ENCODE results near the gene GSX1. TPM values are rescaled to one million over a fixed set of nuclear protein-coding genes. Genes with fewer than 3 reads are reported as not detected.

Gene GSX1
- total RNA-seq, 2 experiments from 2014 or later = not detected

DNA sequence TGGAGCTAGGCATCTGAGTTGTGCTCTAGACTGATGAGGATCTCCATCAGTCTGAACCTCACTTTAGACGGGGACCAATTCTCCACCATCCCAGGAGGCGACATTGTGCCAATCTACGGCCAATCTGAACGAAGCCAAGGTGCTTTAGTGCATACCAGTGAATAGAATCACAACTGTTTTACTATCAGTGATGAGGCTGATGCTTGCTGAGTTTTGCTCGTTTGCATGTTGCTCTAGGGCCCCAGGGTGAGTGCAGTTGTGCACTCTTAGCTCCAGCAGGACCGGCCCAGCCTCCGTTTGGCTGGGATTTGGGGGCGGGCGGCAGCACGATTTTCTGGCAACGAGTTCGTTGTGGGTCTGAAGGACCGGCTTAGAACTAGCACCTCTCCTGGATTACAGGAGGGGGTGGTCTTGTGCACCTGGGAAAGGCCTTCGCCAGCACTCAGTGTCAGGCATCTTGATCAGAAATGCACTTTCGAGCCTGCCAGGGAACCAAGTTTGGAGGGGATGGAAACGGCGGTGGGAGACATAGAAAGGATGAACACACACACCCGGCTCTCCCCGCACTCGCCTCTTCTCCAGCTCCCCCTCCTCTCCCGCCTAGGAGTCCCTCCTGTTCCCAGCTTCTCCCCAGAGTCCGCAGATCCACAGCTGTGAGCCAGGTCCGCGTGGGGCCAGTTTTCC, 4.4 kb downstream of the GSX1 start:
- peaks cover 79% of the 10 kb centered on the region for H3K27me3 Mint-ChIP-seq
- H3K4me3 Mint-ChIP-seq = no peak overlapping the region
- H3K27ac Mint-ChIP-seq = no peak overlapping the region
- no peaks in the 10 kb centered on the region for H3K9me3 Mint-ChIP-seq
- TF ChIP-seq, protein P1, sequence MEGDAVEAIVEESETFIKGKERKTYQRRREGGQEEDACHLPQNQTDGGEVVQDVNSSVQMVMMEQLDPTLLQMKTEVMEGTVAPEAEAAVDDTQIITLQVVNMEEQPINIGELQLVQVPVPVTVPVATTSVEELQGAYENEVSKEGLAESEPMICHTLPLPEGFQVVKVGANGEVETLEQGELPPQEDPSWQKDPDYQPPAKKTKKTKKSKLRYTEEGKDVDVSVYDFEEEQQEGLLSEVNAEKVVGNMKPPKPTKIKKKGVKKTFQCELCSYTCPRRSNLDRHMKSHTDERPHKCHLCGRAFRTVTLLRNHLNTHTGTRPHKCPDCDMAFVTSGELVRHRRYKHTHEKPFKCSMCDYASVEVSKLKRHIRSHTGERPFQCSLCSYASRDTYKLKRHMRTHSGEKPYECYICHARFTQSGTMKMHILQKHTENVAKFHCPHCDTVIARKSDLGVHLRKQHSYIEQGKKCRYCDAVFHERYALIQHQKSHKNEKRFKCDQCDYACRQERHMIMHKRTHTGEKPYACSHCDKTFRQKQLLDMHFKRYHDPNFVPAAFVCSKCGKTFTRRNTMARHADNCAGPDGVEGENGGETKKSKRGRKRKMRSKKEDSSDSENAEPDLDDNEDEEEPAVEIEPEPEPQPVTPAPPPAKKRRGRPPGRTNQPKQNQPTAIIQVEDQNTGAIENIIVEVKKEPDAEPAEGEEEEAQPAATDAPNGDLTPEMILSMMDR (IDR thresholded peaks at IDR 0.05) = no peak
- ChIA-PET POLR2A (interaction anchor here (0.6 kb wide), 1 partner anchor 307 kb away, joined by 3 read pairs; no protein-coding TSS in a partner anchor), CTCF (interaction anchor here (1.6 to 3.7 kb wide), 2 partner anchors 29 to 434 kb away, joined by 5 to 25 read pairs; no protein-coding TSS in a partner anchor)
- no peaks in the 10 kb centered on the region for H3K36me3 Mint-ChIP-seq (ENCODE audit: low read depth)
- intact Hi-C loops (cut with micrococcal nuclease) = loop anchor here (5.0 to 10.0 kb wide), 2 partner anchors 128 to 171 kb away; partner anchors contain the start of gene CDX2
- H3K4me1 Mint-ChIP-seq (ENCODE audit: low read depth) = peaks cover 13% of the 10 kb centered on the region
- ATAC-seq (no peak), DNase-seq (no peak)

DNA sequence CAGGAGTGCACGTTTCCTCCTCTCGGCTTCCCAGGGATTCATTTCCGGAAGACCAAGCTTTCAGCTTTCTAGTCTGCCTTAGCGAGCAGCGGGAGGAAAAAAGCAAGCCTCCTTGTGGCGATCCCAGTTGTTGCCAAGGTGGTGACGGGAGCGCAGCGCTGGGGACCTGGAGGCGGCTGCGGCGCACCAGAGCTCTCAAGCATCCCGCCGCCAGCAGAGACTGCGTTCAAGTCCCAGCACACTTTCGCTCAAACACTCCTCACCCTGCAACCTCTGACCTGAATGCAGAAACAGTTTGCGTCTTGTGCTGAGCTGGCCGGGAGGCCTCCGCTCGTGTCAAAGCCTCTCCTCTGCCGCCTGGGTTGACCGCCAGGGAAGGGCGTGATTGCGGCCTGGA, 4.9 kb downstream of the GSX1 start:
- Mint-ChIP-seq H3K4me1 (ENCODE audit: low read depth) (peaks cover 7% of the 10 kb centered on the region), H3K36me3 (ENCODE audit: low read depth) (no peaks in the 10 kb centered on the region), H3K27ac (no peak overlapping the region), H3K4me3 (no peak overlapping the region), H3K27me3 (peaks cover 77% of the 10 kb centered on the region), H3K9me3 (no peaks in the 10 kb centered on the region)
- ChIA-PET CTCF (interaction anchor here (1.6 to 3.7 kb wide), 2 partner anchors 29 to 435 kb away, joined by 5 to 25 read pairs; no protein-coding TSS in a partner anchor), POLR2A (no interaction called here)
- TF ChIP-seq, protein P1 (IDR thresholded peaks at IDR 0.05) = no peak
- DNase-seq = no peak
- no peak for ATAC-seq
- intact Hi-C loops (cut with micrococcal nuclease) = loop anchor here (5.0 to 10.0 kb wide), 2 partner anchors 128 to 170 kb away; partner anchors contain the start of gene CDX2

DNA sequence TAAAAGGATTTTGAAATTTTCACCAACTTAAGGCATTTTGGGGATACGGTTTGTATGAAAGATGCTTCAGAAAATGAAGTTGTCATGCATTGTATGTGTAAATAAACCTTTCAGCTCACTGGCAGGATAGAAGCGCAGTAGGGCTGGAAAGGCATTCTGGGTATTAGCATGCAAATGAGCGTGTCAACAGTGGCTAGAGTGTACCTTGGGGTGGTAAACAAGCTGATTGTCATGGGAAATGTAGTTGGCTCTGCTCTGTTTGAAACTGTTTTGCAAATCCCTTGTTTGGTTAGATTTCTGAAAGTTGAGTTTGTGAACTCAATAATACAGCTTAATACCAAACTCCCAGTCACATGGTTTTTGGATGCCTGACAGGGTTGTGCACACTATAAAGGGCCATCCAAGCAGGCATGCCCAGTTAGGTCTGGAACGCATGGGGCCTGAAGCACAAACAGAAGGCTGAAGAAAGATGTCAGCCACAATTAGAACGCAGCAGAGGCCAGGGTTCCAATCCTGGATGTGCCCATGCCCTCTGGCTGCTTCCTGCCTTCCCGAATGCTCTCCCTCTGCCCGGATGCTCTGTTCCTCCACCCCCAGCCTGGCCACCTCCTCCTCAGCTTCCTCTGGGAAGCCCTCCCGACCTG, 14.6 kb downstream of the GSX1 start:
- CTCF ChIA-PET = interaction anchor here (3.1 kb wide), 1 partner anchor 20 kb away, joined by 16 read pairs; no protein-coding TSS in a partner anchor
- Mint-ChIP-seq H3K27ac (no peak overlapping the region), H3K27me3 (peaks cover 35% of the 10 kb centered on the region), H3K9me3 (no peaks in the 10 kb centered on the region), H3K4me3 (no peak overlapping the region), H3K4me1 (ENCODE audit: low read depth) (no peaks in the 10 kb centered on the region), H3K36me3 (ENCODE audit: low read depth) (no peaks in the 10 kb centered on the region)
- no peak for ATAC-seq
- POLR2A ChIA-PET = interaction anchor here (1.2 kb wide), 1 partner anchor 12 kb away, joined by 3 read pairs; no protein-coding TSS in a partner anchor
- no peak for DNase-seq
- intact Hi-C loops (cut with micrococcal nuclease) = no loop called here
- TF ChIP-seq, protein P1 (IDR thresholded peaks at IDR 0.05) = no peak

DNA sequence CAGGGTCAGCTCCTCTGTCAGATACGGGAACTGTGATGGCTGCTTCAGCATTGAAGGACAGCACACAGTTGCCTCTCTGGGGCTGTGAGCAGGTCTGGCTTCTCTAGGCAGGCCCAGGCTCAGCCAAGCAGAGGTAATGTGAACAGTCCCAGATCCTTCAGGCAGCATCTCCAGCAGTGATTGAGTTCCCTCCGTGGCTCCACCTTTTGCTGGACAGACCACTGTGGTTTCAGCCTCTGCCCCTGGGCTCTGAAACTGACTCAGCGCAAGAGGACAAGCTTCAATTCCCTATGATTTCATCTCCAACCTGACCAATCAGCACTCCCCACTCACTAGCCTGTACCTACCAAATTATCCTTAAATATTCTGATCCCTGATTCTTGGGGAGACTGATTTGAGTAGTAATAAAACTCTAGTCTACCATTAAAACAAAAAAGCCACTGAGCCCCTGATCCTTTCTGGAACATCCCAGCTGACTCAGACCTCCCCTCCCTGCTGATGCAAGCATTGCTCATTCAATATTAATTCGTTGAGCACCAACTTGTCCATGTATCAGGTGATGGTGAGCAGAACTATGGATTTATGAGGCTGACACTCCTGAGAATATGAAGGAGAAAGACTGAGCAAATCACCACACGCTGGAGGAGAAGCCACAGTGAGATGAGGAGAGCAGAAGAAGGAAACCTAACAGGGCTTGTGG, 16.7 kb downstream of the GSX1 start:
- CTCF ChIA-PET = no interaction called here
- Mint-ChIP-seq H3K4me1 (ENCODE audit: low read depth) (no peaks in the 10 kb centered on the region), H3K36me3 (ENCODE audit: low read depth) (no peaks in the 10 kb centered on the region), H3K27ac (no peak overlapping the region), H3K9me3 (no peaks in the 10 kb centered on the region), H3K27me3 (peaks cover 38% of the 10 kb centered on the region), H3K4me3 (no peak overlapping the region)
- DNase-seq (no peak), ATAC-seq (no peak)
- POLR2A ChIA-PET = no interaction called here
- intact Hi-C loops (cut with micrococcal nuclease) = no loop called here
- TF ChIP-seq, protein P1 (IDR thresholded peaks at IDR 0.05) = no peak
